ENCODE data around the gene MRFAP1. TPM values are rescaled to one million over a fixed set of nuclear protein-coding genes. Genes with fewer than 3 reads are reported as not detected.

The MRFAP1 gene
- total and polyA plus RNA-seq, 7 donors: 196 to 261 (median 226) TPM

DNA sequence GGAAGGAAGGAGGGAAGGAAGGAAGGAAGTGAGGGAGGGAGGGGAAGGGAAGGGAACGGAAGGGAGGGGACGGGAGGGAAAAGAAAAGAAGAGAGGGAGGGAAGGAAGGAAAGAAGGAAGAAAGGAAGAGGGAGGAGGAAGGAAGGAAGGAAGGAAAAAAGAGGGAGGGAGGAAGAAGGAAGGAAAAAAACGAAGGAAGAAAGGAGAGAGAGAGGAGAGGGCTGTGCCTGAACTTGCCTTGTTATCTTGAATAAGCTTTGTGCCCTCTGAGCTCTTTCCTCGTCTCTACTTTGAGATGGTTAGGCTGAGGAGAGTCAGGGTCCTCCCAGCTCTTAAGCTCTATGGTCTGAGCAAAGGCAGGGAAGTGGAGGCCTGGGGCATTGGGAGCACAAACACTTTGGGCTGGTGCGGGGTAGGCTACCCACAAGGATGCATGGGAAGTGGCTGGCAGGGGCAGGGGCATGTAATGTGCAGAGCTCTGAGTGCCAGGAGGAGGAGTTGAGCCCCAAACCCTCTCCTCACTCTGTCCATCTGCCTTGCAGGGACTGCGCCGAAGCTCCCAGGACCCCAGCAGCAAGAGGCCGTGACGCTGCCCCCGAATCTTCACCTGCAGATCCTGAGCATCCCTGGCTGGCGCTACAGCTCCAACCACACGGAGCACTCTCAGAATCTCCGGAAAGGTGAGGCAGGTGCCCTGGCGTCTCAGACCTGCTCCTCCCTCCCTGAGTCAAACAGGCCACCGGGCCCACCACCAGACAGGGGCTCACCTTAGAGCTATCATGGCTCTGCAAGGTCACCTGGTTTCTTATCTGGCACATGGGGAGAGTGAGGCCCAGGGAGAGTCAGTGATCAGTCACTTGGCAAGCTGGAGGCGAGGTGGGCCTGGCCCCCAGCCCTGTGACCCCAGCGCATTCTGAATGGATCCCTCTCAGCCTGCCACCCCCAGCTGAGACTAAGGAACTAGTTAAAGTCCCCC is 26.5 kb upstream of the MRFAP1 start:
- TF ChIP-seq POLR2A (IDR thresholded peaks at IDR 0.05) (no peak), EP300 (IDR thresholded peaks at IDR 0.05) (no peak), POLR2AphosphoS5 (IDR thresholded peaks at IDR 0.05) (no peak)
- TF ChIP-seq, protein P1, sequence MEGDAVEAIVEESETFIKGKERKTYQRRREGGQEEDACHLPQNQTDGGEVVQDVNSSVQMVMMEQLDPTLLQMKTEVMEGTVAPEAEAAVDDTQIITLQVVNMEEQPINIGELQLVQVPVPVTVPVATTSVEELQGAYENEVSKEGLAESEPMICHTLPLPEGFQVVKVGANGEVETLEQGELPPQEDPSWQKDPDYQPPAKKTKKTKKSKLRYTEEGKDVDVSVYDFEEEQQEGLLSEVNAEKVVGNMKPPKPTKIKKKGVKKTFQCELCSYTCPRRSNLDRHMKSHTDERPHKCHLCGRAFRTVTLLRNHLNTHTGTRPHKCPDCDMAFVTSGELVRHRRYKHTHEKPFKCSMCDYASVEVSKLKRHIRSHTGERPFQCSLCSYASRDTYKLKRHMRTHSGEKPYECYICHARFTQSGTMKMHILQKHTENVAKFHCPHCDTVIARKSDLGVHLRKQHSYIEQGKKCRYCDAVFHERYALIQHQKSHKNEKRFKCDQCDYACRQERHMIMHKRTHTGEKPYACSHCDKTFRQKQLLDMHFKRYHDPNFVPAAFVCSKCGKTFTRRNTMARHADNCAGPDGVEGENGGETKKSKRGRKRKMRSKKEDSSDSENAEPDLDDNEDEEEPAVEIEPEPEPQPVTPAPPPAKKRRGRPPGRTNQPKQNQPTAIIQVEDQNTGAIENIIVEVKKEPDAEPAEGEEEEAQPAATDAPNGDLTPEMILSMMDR (IDR thresholded peaks at IDR 0.05): no peak
- peaks cover 4 to 87% (median 36%) of the 10 kb centered on the region in 4 donors for H3K36me3 ChIP-seq
- no peak overlapping the region for H3K4me3 ChIP-seq
- no peaks in the 10 kb centered on the region for H3K9me3 ChIP-seq
- no peak overlapping the region for H3K27ac ChIP-seq
- H3K27me3 ChIP-seq: no peaks in the 10 kb centered on the region
- WGBS, 2 donors: 92% methylated on average over 17 of the region's 17 CpGs
- no peak for DNase-seq
- intact Hi-C loops (cut with DNase I): no loop called here
- H3K4me1 ChIP-seq: no peaks in the 10 kb centered on the region

GRCh38 chr4:6614701-6615230 is 25.7 kb upstream of the MRFAP1 start:
- no peak for TF ChIP-seq POLR2AphosphoS5 (IDR thresholded peaks at IDR 0.05)
- no peak for TF ChIP-seq POLR2A (IDR thresholded peaks at IDR 0.05)
- TF ChIP-seq, protein P1 (IDR thresholded peaks at IDR 0.05): no peak
- TF ChIP-seq EP300 (IDR thresholded peaks at IDR 0.05): no peak
- Histone ChIP-seq H3K36me3 (peaks cover 4 to 88% (median 33%) of the 10 kb centered on the region in 4 donors), H3K27ac (no peak overlapping the region), H3K4me3 (no peak overlapping the region), H3K4me1 (no peaks in the 10 kb centered on the region), H3K9me3 (no peaks in the 10 kb centered on the region), H3K27me3 (no peaks in the 10 kb centered on the region)
- WGBS, 2 donors: 85 to 89% methylated on average over 11 of the region's 11 CpGs
- intact Hi-C loops (cut with DNase I): no loop called here
- DNase-seq: no peak

DNA sequence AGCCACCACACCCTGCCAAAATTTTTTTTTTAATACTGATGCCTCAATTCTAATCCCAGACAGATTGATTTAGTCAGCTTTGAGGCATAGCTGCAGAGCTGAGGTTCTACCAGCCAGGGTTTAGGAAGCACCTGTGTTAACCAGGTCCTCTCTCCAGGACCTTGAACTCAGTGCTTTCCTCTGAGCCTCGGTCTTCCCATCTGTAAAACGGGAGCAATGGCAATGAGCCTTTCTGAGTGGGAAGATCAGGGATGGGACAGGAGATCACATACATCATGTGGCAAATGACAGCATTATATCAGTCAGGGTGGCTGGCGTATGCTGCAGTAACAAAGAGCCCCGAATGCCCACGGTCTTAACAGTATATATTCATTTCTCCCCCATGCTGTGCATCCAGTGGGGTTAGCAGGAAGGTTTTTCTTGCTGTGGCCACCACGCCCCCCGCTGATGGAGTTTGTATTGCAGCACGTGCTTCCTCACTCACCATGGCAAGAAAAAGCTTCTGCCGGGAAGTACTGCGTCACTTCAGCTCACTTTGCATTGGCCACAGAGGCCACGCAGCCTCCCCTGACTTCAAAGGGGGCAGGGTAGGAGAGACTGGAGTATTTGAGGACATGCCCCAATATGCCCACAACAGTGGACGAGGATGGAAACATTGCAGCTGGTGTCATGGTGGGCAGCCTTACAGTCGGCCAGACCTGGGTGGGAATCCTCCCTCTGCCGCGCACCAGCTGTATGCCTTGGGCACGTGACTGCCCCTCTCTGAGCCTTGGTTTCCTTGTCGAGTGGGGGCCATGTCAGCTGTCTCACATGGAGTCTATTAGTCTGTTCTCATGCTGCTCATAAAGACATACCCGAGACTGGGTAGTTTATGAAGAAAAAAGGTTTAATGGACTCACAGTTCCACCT is 24.1 kb upstream of the MRFAP1 start:
- no peaks in the 10 kb centered on the region for H3K4me1 ChIP-seq
- 96% methylated on average over 18 of the region's 18 CpGs for WGBS, 2 donors
- TF ChIP-seq EP300 (IDR thresholded peaks at IDR 0.05): no peak
- TF ChIP-seq, protein P1 (IDR thresholded peaks at IDR 0.05): no peak
- no peak for TF ChIP-seq POLR2AphosphoS5 (IDR thresholded peaks at IDR 0.05)
- no peak for TF ChIP-seq POLR2A (IDR thresholded peaks at IDR 0.05)
- peaks cover 0 to 78% (median 20%) of the 10 kb centered on the region in 4 donors for H3K36me3 ChIP-seq
- H3K9me3 ChIP-seq: no peaks in the 10 kb centered on the region
- H3K27ac ChIP-seq: no peak overlapping the region
- intact Hi-C loops (cut with DNase I): no loop called here
- no peaks in the 10 kb centered on the region for H3K27me3 ChIP-seq
- DNase-seq: no peak
- no peak overlapping the region for H3K4me3 ChIP-seq

DNA sequence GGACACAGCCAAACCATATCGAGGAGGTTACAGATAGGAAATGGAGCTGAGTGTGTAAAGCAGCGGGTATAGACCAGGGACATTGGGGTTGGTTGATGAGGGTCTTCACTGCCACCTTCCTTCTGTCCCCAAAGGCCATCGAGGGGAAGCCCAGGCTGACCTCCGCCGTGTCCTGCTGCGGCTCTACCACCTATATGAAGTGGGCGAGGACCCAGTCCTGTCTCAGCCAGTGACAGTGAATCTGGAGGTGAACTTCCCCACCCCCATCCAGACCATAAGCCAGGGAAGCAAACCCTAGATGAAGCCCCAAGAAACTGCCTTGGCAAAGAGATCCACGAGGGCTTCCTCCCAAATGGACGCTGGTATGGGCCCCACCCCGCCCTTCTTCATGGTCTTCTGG is 23.2 kb upstream of the MRFAP1 start:
- 96 to 97% methylated on average over 10 of the region's 10 CpGs for WGBS, 2 donors
- intact Hi-C loops (cut with DNase I): no loop called here
- Histone ChIP-seq H3K4me3 (no peak overlapping the region), H3K4me1 (no peaks in the 10 kb centered on the region), H3K27ac (no peak overlapping the region), H3K36me3 (peaks cover 0 to 71% (median 19%) of the 10 kb centered on the region in 4 donors), H3K27me3 (no peaks in the 10 kb centered on the region), H3K9me3 (no peaks in the 10 kb centered on the region)
- peak; percentile 40 for DNase-seq
- TF ChIP-seq POLR2AphosphoS5 (IDR thresholded peaks at IDR 0.05) (no peak), POLR2A (IDR thresholded peaks at IDR 0.05) (no peak), EP300 (IDR thresholded peaks at IDR 0.05) (no peak)
- TF ChIP-seq, protein P1 (IDR thresholded peaks at IDR 0.05): no peak

Data from sigmoid colon (tissue), 7 donors.